Retinal pigment epithelial cell (primary cell): ENCODE results near the gene CATSPERE.

Experiments
- DNase-seq: peaks from one replicate; pipeline ENCODE4 v3.0.0-alpha.2; 2010; ENCODE audit warnings: low read depth
- H3K4me3 ChIP-seq: 2 replicates; pipeline ENCODE4 v1.5.1; 2011; ENCODE audit warnings: mild to moderate bottlenecking, low read length, control low read depth, moderate library complexity
- TF ChIP-seq, protein P1 (sequence below): conservative IDR thresholded peaks from 2 replicates; pipeline ENCODE4 v1.5.1; 2011; ENCODE audit warnings: low read depth, low read length, control low read depth, inconsistent platforms

CATSPERE gene, protein sequence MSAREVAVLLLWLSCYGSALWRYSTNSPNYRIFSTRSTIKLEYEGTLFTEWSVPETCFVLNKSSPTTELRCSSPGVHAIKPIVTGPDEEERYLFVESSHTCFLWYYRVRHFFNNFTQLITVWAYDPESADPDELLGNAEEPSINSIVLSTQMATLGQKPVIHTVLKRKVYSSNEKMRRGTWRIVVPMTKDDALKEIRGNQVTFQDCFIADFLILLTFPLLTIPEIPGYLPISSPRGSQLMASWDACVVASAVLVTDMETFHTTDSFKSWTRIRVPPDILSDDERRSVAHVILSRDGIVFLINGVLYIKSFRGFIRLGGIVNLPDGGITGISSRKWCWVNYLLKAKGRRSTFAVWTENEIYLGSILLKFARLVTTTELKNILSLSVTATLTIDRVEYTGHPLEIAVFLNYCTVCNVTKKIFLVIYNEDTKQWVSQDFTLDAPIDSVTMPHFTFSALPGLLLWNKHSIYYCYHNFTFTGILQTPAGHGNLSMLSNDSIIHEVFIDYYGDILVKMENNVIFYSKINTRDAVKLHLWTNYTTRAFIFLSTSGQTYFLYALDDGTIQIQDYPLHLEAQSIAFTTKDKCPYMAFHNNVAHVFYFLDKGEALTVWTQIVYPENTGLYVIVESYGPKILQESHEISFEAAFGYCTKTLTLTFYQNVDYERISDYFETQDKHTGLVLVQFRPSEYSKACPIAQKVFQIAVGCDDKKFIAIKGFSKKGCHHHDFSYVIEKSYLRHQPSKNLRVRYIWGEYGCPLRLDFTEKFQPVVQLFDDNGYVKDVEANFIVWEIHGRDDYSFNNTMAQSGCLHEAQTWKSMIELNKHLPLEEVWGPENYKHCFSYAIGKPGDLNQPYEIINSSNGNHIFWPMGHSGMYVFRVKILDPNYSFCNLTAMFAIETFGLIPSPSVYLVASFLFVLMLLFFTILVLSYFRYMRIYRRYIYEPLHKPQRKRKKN

DNA sequence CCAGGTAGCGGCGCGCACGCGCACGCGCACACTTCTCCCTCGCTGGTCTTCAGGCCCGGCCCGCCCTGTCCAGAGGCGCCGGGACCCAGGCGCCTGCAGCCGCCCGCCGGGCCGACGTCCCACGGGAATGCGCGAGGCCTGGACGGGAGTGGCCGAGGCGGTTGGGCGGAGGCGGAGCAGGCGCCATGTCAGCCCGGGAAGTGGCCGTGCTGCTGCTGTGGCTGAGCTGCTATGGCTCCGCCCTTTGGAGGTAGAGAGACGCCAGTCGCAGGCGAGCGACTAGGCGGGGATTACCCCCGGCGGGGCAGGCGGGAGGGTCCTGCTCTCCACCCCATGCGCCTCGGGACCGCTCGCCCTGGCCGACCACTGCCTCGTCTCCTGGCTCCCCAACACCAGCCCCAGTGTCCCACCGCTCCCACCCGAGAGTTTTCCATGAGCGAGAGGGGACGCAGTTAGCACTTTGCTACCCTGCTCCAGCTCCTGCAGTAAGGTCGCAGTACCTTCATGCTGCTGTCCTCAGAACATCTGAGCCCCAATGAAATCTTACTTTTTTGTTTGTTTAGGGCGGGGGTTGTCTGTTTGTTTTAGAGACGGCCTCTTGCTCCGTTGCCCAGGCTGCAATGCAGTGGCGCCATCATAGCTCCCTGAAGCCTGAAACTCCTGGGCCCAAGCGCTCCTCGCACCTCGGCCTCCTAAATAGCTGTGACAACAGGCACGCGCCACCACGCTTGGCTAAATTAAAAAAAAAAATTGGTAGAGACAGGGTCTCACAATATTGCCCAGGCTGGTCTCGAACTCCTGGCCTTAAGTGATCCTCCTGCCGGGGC lies at the start of gene CATSPERE:
Gene CATSPERE (plus strand): TSS at position 29 of the 827 bp plus-strand sequence. CDS start 157 bp downstream, at position 186.
- DNase-seq: peak; percentile 71
- H3K4me3 ChIP-seq: peak within 1 kb of the TSS; percentile 65
- TF ChIP-seq, protein P1, sequence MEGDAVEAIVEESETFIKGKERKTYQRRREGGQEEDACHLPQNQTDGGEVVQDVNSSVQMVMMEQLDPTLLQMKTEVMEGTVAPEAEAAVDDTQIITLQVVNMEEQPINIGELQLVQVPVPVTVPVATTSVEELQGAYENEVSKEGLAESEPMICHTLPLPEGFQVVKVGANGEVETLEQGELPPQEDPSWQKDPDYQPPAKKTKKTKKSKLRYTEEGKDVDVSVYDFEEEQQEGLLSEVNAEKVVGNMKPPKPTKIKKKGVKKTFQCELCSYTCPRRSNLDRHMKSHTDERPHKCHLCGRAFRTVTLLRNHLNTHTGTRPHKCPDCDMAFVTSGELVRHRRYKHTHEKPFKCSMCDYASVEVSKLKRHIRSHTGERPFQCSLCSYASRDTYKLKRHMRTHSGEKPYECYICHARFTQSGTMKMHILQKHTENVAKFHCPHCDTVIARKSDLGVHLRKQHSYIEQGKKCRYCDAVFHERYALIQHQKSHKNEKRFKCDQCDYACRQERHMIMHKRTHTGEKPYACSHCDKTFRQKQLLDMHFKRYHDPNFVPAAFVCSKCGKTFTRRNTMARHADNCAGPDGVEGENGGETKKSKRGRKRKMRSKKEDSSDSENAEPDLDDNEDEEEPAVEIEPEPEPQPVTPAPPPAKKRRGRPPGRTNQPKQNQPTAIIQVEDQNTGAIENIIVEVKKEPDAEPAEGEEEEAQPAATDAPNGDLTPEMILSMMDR: no peak

DNA sequence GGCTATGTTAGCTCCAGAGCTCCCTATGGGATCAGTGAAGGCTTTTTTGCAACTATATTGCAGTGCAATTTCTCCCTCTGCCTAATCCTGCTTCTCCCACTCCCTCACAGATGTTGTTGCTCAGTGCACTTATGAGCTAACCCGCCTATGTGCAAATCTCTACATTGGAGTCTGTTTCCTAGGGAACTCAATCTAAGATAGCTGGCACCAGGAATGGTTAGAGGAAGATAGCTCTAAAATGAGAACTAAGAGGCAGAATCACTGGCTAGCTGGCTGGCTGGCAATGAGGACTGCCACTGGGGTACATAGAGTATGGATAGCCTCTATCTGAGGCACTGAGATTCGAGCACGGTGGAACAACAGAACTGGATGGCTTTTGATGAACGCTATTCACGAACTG lies 48.9 kb upstream of the CATSPERE start:
- DNase-seq: no peak
- TF ChIP-seq, protein P1: no peak
- no peak overlapping the region for H3K4me3 ChIP-seq

DNA sequence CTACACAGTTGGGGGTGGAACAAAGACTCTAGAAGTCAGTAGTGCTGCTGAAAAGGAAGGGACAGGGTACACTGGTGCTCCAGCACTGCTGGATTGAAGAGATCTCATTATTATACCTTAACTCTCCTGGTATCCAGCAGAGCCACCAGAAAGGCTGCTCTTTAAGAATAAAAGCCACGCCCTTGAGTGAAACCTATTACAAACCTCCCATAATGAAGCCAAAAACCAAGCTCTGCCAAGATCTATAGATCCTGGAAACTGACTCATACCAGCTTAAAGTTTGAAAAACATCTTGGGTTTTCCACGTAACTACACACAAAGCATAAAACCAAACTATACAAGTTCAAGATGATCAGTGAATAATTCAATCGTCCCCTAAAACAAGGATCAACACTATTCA lies 47.3 kb upstream of the CATSPERE start:
- no peak overlapping the region for H3K4me3 ChIP-seq
- TF ChIP-seq, protein P1: no peak
- DNase-seq: no peak

DNA sequence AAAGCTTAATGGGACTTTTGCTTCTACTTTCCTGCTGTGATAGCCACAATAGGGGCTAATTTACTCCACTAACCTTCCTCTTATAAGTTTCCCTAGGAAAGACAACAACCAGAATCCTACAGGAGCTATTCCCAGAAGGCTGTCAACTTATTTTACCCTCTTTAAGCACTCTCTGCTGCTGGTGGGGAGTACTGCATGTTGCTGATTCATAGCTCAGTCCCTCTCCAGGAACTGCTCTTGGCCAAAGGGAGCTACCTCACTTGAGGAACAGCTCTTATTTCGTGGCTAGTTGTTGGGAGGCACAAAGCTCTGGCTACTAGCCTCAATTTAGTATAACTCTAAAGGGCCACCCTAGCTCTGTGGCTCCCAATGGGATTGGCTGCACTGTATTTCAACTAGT lies 46.5 kb upstream of the CATSPERE start:
- DNase-seq: no peak
- TF ChIP-seq, protein P1: peak; percentile 43
- no peak overlapping the region for H3K4me3 ChIP-seq

DNA sequence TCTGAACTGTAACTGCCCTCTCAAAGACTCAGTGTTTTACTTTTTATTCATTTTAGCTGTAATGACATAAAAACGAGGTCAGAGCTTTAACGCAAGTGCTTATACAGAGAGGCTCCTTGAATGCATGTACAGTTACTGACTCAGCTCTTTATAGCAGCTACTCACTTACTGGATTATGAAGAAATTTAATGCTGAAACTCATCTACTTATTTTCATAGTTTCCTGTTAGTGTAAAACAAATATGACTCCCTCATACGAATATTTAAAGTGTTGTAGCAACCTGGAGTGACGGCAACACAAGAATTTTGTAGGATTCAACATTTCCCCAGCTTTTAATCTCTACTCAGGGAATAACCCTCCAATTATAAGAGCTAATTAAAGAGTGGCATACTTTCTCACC lies 42.0 kb upstream of the CATSPERE start:
- peak; percentile 75 for DNase-seq
- H3K4me3 ChIP-seq: no peak overlapping the region
- TF ChIP-seq, protein P1: no peak

DNA sequence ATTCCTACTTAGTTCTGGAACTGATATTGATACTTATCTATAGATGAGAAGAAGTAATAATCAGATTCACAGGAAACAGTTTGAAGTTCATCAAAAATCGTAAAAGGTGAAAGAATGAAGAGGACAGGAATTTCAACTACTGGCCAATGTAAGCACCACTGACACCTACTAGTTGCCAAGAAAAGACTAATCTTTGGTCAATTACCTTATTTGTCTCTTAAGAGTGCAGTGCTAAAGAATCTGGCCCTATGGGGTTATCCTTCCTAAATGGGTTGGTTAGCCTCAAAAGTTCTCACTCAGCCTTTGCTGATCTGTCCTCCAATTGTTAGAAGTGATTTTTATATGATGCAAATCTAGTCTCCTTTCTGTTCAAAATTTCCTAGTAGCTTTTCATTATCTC lies 38.9 kb upstream of the CATSPERE start:
- TF ChIP-seq, protein P1: no peak
- H3K4me3 ChIP-seq: no peak overlapping the region
- no peak for DNase-seq
